HG02840 (cell line): ENCODE results near the gene REXO5.
"Not testable (repeated sequence)": the region's sequence is repeated elsewhere in the genome, so short reads cannot be mapped to it uniquely, and the experiment has no call there.

Source experiments
- ATAC-seq: cut with Tn5 transposase; IDR thresholded peaks from one replicate; pipeline ENCODE4 v1.9.1; 2021; ENCODE audit warnings: mild to moderate bottlenecking, moderate library complexity, moderate number of reproducible peaks; ENCODE audit not compliant: unreplicated experiment, low FRiP score

The REXO5 gene, protein sequence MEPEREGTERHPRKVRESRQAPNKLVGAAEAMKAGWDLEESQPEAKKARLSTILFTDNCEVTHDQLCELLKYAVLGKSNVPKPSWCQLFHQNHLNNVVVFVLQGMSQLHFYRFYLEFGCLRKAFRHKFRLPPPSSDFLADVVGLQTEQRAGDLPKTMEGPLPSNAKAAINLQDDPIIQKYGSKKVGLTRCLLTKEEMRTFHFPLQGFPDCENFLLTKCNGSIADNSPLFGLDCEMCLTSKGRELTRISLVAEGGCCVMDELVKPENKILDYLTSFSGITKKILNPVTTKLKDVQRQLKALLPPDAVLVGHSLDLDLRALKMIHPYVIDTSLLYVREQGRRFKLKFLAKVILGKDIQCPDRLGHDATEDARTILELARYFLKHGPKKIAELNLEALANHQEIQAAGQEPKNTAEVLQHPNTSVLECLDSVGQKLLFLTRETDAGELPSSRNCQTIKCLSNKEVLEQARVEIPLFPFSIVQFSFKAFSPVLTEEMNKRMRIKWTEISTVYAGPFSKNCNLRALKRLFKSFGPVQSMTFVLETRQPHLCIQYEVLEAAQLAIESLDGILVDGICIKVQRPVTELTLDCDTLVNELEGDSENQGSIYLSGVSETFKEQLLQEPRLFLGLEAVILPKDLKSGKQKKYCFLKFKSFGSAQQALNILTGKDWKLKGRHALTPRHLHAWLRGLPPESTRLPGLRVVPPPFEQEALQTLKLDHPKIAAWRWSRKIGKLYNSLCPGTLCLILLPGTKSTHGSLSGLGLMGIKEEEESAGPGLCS

DNA sequence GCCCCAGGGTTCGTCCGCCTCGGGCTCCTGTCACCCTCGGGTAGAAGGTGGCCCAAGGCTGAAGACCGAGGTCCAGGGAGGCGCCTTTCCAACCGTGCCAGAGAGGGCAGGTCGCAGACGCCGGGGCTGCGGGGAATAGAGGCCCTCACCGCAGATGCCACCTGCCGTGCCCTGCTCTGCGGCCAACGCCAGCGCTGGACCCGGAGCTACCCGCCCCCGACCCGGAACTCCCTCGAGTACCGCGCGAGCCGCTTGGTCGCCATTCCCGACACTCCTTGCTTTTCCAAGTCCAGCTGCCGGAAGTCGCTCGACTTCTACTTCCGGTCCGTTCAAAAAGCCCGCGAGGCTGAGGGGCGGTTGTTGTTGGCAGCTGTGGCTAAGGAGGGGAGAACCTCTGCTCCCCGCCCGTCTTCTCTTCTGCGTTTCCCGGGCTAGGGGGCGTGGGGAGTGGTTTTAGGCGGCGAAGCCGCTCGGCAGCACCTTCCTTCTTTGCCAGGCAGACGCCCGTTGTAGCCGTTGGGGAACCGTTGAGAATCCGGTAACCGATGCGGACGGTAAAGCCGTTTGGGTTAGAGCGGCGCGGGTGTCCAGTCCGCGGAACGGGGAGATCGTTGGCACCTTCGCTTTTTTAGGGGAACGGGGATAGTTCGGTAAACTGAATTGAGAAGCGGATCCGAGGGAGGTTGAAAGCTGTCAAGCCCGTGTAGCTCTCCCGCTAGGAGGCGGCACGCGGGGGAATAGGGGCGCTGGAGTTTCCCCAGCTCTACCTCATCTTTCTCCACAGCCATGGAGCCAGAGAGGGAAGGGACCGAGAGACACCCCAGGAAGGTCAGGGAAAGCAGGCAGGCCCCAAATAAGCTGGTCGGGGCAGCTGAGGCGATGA, at the start of gene REXO5, which contains the start of gene ERI2:
Gene REXO5, plus strand, starts transcription at position 360 of the 883 bp plus-strand sequence. Its CDS starts 427 bp downstream, at position 787.
Gene ERI2, minus strand, starts transcription at position 305 of the 883 bp plus-strand sequence. Its CDS starts 42 bp downstream, at position 263.
- peak; percentile 66 for ATAC-seq

DNA sequence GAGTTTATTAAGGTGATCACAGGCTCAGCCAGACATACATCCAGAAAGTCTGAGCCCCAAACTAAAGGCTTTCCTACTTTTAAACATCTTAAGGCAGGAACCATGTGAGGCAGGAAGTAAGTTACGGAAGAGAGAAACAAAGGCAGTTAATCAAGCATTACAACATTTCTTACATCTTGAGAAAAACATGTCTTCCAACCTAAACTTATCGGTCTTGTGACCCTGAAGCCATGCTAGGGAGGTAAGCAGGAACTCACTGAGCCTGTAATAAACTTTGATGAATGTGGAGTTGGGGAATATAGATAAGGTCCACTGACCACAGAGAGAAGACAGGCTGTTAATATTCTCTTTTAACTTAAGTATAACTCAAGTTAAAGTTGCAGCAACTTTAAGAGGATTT, 46.0 kb upstream of the REXO5 start:
- no peak for ATAC-seq

DNA sequence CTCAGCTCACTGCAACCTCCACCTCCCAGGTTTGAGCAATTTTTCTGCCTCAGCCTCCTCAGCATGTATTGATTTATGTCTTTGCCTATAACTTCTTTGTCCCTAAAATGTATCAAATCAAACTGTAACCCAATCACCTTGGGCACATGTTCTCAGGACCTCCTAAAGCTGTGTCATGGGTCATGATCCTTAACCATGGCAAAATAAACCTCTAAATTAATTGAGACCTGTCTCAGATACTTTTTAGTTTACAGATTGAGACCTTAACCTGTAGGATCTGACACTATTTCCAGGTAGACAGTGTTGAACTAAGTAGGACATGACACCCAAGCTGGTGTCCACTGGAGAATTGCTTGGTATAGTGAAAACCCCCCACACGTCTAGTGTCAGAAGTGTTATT, 45.2 kb upstream of the REXO5 start:
- ATAC-seq, result no peak

DNA sequence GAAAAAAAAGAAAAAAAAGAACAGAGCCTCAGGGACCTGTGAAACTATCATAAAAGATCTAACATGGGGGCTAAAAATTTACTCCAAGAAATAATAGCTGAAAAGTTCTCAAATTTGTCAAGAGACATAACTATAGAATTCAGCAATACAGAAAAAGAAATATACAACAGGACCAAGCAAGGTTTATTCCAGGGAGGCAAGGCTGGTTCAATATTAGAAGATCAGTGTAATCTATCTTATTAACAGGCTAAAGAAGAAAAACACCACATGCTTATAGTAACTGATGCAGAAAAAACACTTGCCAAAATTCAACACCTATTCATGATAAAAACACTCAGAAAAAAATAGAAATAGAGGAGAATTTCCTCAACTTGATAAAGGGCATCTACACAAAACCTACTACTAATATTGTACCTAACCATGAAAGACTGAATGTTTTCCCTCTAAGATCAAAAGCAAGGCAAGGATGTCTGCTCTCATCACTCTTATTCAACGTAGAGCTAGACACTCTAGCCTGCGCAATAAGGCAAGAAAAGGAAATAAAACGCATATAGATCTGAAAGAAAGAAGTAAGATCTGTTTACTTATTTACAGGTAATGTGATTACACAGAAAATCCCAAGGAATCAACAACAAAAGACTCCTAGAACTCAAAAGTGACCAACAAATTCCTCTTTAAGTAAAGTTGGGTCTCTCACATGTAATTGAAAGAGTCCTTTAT, 43.8 kb upstream of the REXO5 start:
- ATAC-seq, result no peak

DNA sequence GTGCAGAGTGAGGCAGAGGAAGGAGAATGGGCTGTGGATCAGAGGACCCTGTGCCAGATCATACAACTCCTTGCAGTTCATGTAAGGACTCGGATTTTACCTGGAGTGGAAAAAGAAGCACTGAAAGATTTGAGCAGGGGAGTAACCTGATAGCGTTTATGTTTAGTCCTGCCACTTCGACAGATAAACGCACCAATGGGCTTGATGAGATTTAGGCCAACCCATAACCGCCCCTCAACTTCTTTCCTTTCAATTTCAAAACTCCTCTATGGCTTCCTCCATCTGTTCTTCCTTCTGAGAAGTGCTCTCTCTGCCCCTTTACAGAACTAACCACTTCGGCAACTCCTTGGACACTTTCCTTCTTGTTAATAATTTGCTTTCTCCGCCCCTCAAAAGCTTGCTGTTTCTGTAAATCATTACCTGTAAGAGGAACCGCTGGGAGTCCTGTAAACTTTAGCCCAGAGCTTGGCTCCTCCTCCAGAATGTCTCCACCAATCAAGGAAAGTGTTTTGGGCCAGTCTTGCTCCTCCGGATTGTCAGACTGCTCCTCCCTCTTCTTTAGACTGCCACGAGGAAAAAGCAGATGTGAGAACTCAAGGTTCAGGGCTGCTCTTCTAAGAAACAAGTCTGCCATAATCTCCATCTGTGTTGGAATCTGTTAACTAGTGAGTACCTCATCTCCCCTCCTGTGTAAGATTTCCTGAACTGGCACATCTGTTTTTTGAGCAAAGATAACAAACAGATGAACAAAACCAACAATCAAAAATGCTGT, 42.7 kb upstream of the REXO5 start, which contains the start of gene ACSM3:
Gene ACSM3, plus strand, starts transcription at position 554 of the 772 bp plus-strand sequence. CDS start 6,021 bp downstream, outside the sequence.
- peak; percentile 97 for ATAC-seq

DNA sequence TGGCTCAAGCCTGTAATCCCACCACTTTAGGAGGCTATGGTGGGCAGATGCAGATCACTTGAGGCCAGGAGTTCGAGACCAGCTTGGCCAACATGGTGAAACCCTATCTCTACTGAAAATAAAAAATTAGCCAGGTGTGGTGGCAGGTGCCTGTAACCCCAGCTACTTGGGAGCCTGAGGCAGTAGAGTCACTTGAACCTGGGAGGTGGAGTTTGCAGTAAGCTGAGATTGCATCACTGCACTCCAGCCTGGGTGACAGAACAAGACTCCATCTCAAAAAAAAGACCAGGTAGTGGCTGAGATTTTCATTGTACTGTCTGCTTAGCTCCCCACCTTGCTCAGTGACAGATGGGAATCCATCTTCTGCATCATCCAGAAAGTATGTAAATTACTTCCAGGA, 41.9 kb upstream of the REXO5 start:
- ATAC-seq, result not testable (repeated sequence)

DNA sequence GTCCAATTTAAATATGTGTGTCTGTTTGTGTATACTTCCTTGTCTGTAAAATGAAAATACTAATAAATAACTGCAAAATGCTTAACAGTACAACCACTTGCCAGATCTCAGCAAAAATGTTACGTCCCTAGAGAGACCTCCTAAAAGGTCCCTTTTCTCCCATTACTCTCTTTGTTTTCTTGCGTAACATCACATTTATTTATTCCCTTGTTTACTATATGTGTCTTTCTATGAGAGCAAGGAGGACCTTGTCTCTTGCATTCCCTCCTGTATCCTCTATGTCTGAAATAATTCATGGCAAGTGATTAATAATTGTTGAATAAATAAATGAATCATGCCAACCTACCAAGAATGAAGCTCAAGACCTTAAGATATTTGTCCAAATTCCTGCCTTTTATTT, 40.6 kb upstream of the REXO5 start:
- ATAC-seq, result no peak

DNA sequence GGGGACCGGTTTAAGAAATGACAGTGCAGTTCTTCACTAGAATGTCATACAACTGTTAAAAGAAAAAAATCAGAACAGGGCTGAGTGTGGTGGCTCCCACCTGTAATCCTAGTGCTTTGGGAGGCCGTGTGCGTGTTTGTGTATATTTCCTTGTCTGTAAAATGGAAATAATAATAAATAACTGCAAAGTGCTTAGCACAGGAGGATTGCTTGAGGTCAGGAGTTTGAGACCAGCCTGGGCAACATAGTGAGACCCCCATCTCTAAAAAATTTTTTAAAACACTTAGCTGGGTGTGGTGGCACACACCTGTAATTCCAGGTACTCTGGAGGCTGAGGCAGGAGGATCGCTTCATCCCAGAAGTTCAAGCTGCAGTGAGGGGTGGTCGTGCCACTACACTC, 40.0 kb upstream of the REXO5 start:
- ATAC-seq, result no peak

DNA sequence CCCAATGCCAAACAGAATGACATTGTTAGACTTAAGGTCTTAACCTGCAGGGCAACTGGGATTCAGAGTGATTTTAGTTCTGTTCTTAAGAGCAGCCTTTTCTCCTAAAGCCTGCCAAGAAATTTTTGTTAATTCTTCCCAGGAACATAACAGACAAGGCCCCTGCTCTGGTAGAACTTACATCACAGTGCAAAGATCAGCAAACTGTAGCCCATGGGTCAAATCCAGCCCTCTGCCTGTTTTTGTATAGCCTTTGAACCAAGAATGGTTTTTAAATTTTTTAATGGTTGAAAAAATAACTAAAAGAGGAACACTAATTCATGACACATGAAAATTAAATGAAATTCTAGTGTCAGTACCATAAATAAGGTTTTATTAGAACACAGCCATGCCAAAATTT, 38.8 kb upstream of the REXO5 start:
- ATAC-seq, result no peak

DNA sequence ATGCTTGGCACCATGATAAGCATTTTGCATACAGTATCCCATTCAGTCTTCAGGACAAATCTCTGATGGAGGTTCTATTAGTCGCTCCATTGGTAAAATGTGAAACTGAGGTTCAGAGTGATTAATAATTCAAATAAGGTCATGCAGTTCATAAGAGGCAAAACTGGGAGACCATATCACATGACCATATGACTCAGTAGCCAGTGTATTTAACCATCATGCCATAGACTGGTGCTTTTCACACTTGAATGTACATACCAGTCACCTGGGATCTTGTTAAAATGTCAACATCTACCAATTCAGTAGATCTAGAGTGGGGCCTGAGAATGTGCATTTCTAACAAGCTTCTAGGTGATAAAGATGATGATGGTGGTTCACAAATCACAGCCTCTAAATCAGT, 38.2 kb upstream of the REXO5 start:
- ATAC-seq, result no peak

DNA sequence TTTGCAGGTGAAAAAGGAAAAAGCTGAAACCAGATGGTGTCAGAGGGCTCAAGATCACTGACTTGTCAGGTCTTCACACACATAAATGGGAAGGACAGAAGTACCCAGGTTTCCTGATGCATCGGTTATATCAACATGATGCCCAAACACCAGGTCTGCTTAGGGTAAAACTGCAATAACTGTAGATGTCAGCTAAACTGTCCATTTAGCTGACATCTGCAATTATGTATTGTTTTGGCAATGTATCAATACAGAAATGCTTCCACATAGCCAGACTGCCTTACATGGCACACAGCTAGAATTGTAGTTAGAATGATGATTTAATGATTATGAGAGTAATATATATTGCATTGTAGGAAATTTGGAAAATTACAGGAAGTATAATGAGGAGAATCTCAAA, 37.5 kb upstream of the REXO5 start:
- no peak for ATAC-seq

DNA sequence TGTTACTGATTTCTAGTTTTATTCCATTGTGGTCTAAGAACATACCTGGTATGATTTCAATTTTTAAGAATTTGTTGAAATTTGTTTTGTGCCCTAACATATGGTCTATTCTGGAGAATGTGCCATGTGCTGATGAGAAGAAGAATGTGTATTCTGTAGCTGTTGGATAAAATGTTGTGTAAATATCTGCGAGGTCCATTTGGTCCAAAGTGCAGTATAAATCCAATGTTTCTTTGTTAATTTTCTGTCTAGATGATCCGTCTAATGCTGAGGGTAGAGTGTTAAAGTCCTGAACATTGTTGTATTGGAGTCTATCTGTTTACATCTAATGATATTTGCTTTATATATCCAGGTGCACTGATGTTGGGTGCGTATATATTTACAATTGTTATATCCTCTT, 32.6 kb upstream of the REXO5 start:
- ATAC-seq, result no peak

DNA sequence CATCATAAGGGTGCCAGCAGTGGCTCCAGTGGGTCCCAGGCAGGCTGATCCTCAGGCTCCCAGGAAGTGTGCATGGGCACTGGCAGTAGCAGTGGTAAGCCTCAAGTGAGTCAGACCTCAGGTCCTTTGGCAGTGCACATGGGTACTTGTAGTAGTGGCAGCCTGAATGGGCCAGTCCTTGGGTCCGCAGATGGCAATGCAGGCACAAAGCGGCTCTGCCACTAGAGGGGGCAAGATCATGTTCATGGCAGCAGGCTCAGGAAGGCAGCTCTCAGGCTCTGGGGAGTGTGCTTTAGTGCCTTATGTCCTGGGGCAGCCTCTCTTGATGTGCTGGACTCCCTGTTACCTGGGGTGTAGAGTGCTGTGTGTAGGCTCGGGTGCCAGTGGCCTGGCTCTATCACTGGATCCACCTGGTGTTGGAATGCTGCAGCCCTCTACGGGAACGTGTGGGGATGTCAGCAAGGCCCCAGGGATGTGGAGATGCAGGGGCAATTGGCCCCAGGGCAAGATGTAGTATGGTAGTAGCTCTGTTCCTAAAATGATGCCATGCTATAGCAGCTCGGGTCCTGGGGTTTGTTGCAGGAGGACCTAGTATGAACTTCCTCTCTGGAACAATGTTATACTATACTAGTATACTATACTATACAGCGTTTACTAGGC, 31.5 kb upstream of the REXO5 start:
- no peak for ATAC-seq

DNA sequence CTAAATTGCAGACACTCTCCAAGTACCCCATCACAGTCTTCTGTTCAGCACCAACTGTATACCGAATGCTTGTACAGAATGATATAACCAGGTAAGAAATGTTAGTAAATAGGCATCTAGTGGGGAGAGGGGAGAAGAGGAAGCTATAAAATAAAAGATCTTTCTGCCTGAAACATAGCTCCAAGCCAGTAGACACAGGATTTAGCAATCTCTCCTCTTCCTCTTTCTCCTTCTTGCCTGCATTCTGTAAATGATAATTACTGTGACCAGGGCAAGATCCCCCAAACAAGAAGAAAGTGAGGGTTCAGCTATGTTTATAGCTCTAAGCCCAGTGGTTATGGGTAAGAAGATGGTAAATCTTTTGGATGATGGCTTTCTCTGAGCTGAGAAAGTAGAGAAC, 24.6 kb upstream of the REXO5 start:
- no peak for ATAC-seq

DNA sequence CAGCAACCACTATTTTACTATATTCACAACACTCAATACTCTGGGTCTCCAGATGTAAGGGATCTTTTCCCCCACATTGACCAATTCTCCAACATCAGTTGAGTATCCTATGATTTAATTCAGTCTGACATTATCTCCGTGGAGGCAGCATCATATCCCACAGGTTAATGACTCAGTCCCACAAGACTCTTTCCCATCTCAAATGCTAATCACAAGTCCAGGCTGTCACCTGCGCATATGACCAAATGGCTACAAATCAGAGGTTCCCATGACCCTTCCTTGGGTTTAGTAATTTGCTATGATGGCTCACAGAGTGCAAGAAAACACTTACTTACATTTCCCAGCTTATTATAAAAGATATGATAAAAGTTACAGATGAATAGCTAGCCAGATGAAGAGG, 23.9 kb upstream of the REXO5 start:
- ATAC-seq, result no peak

DNA sequence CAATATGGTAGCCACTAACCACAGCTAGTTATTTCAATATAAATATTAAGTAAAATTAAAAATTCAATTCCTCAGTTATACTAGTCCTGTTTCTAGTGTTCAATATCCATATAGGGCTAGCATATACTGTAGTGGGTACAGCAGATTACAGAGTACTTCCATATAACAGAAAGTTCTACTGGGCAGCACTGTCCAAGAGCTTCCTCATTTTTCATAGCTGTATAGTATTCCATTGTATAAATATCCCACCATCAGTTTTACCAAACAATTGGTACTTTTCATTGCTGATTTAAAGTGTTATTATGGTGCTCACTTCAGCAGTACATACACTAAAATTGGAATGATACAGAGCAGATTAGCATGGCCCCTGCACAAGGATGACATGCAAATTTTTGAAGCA, 22.1 kb upstream of the REXO5 start:
- ATAC-seq, result no peak

DNA sequence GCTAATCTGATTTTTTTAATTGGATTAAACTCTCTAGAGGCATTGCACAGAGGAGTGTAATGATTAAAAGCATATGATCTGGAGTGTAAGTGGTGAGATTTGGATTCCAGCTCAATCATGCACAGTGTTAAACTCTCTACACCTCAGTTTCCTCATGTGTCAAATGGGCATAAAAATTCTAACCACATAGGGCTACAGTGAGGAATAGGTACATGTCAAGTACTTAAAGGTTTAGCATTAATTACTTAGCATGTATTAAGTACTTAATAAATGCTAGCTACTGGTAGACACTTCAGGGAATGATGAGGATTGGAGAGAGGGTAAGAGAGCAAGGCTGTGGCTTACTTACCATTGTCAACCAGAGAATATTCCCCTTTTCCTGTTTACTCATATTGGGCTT, 17.2 kb upstream of the REXO5 start:
- no peak for ATAC-seq

DNA sequence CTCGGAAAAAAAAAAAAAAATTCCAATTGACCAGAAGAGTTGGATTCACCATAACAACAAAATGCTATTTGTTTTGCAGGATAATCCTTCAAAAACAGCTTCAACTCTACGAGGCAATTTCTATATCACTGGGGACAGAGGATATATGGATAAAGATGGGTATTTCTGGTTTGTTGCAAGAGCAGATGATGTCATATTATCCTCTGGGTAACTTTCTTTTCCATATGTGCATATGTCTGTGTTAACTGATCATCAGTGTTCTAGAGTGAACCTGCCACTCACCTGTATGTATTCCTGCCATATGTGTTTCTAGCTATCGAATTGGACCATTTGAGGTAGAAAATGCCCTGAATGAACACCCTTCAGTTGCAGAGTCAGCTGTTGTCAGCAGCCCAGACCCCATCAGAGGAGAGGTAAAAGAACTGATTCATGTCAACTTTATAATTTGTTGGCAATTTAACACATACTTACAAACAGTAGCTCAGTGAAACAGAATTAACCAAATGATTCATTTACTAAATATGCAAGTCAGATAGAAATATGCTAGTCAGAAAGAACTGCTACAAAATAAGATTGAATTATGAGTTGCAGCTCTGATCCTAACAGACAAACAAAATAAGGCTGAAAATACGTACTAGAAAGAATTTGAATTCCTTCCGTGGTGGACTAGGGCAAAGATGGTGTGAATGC, 14.3 kb upstream of the REXO5 start:
- no peak for ATAC-seq
